K562 (cell line): ENCODE data around the gene FGF4. TPM values are rescaled to one million over a fixed set of nuclear protein-coding genes. Genes with fewer than 3 reads are reported as not detected.

ENCODE experiments used
- ATAC-seq: fragments of 200-7000 bp; cut with Tn5 transposase; 3 replicates; pipeline ENCODE4 v1.9.1; 2020; ENCODE audit warnings: moderate library complexity
- BruUV-seq: library from RNA; stranded (reverse); fragments of 400-500 nt; replicated peaks from 2 replicates; lab custom pipeline; 2021; lab: Mats Ljungman, UMichigan
- CTCF ChIA-PET: fragments of 300-600 bp; formaldehyde crosslinking; extraction: SDS; loops from one replicate; lab custom pipeline; 2021; ENCODE audit warnings: low intra/inter-chr PET ratio; lab: Yijun Ruan, JAX
- POLR2A ChIA-PET: fragments of 300-600, 350-650 bp; sonication (Branson Sonifier 250); formaldehyde crosslinking; extraction: SDS; loops from one replicate; lab custom pipeline; 2021; ENCODE audit warnings: antibody characterized with exemption, inconsistent platforms; lab: Yijun Ruan, JAX
- DNase-seq, 4 experiments: peaks; one replicate each; pipeline versions ENCODE4 v3.0.0 to v3.0.0-alpha.2; 2011 to 2018; ENCODE audit warnings: low spot score in 3 of 4, mixed read lengths in 3 of 4; ENCODE audit errors: extremely low read depth in 1 of 4
- FAIRE-seq: peaks from 2 replicates; lab custom pipeline; 2011; peaks lifted over from hg19 to GRCh38; lab: Jason Lieb, UNC
- H2AFZ ChIP-seq: 2 replicates; pipeline ENCODE4 v1.6.0; 2011; ENCODE audit warnings: low read depth, low read length, control low read depth, inconsistent platforms
- H3K27ac ChIP-seq: fragments of 200-600 bp; 3 replicates; pipeline ENCODE4 v1.8.0; 2011; ENCODE audit warnings: low read depth, mild to moderate bottlenecking, control low read depth, inconsistent platforms, low read length, moderate library complexity, mixed read lengths; ENCODE audit errors: extremely low read depth
- H3K27me3 ChIP-seq, 2 experiments: fragments of 300-600 bp in 1 of 2; 2 replicates in 1 of 2; 3 replicates in 1 of 2; pipeline versions ENCODE4 v1.6.0 to v1.8.0; 2011; ENCODE audit warnings: inconsistent platforms in 2 of 2, low read length in 2 of 2, mild to moderate bottlenecking in 1 of 2, mixed read lengths in 1 of 2, moderate library complexity in 1 of 2; ENCODE audit not compliant: control insufficient read depth in 2 of 2, insufficient read depth in 2 of 2
- H3K36me3 ChIP-seq: fragments of 300-600 bp; 3 replicates; pipeline ENCODE4 v1.8.0; 2011; ENCODE audit warnings: mild to moderate bottlenecking, low read length, inconsistent platforms; ENCODE audit not compliant: control insufficient read depth, insufficient read depth
- H3K4me1 ChIP-seq, 2 experiments: fragments of 200-600 bp in 1 of 2; replicated peaks in 1 of 2; 2 replicates in 1 of 2; 3 replicates in 1 of 2; pipeline versions ENCODE4 v1.5.1 to v1.8.0; 2011; ENCODE audit warnings: inconsistent platforms in 2 of 2, low read length in 2 of 2, mild to moderate bottlenecking in 1 of 2, mixed read lengths in 1 of 2, moderate library complexity in 1 of 2; ENCODE audit not compliant: control insufficient read depth in 2 of 2, insufficient read depth in 2 of 2
- H3K4me2 ChIP-seq: 2 replicates; pipeline ENCODE4 v1.6.1; 2011; ENCODE audit warnings: low read length, control low read depth, inconsistent platforms, mixed read lengths; ENCODE audit not compliant: insufficient read depth
- H3K4me3 ChIP-seq: fragments of 200-600 bp; sonication (generic), shearing (Covaris generic); 2 replicates; pipeline ENCODE4 v1.5.1; 2016; ENCODE audit warnings: control low read depth, inconsistent platforms
- H3K79me2 ChIP-seq: fragments of 200-600 bp; 3 replicates; pipeline ENCODE4 v1.8.0; 2011; ENCODE audit warnings: low read length, inconsistent platforms; ENCODE audit not compliant: control insufficient read depth, insufficient read depth
- H3K9ac ChIP-seq, 2 experiments: 2 replicates each; pipeline versions ENCODE4 v1.6.0 to v1.6.1; 2011; ENCODE audit warnings: low read depth in 2 of 2, low read length in 2 of 2, control low read depth in 1 of 2, inconsistent platforms in 1 of 2, mild to moderate bottlenecking in 1 of 2, mixed read lengths in 1 of 2; ENCODE audit not compliant: insufficient read depth in 1 of 2
- H3K9me1 ChIP-seq: one replicate; pipeline ENCODE4 v1.6.0; 2011; ENCODE audit warnings: inconsistent platforms, mild to moderate bottlenecking, low read length, moderate library complexity; ENCODE audit not compliant: control insufficient read depth, insufficient read depth
- H3K9me3 ChIP-seq: replicated peaks from 2 replicates; pipeline ENCODE4 v1.5.1; 2011; ENCODE audit warnings: low read depth, low read length, inconsistent platforms; ENCODE audit not compliant: control insufficient read depth, insufficient read depth
- H4K20me1 ChIP-seq: replicated peaks from 2 replicates; pipeline ENCODE4 v1.6.1; 2011; ENCODE audit warnings: low read length, inconsistent platforms, mixed read lengths; ENCODE audit not compliant: control insufficient read depth, insufficient read depth
- ATF1 ChIP-seq, 2 experiments: fragments of 450-650 bp in 1 of 2; IDR thresholded peaks; 2 replicates each; pipeline ENCODE4 v1.6.1; 2016; ENCODE audit warnings: missing compliant biosample characterization in 1 of 2, missing genetic modification characterization in 1 of 2
- CBFA2T2 ChIP-seq: fragments of 450-650 bp; conservative IDR thresholded peaks from 2 replicates; pipeline ENCODE4 v1.6.1; 2017; ENCODE audit warnings: mild to moderate bottlenecking
- HNRNPK ChIP-seq: fragments of 200-400 bp; formaldehyde crosslinking; IDR thresholded peaks from one replicate; pipeline ENCODE4 v1.6.1; 2018; ENCODE audit warnings: mild to moderate bottlenecking, low read depth, low read length; ENCODE audit not compliant: poor library complexity, severe bottlenecking
- STAT5B ChIP-seq: fragments of 250-450 bp; sonication (Bioruptor Pico); IDR thresholded peaks from 2 replicates; pipeline ENCODE4 v1.8.0; 2021; ENCODE audit warnings: mild to moderate bottlenecking, inconsistent platforms
- TEAD2 ChIP-seq: fragments of 450-650 bp; IDR thresholded peaks from 2 replicates; pipeline ENCODE4 v1.6.1; 2016; ENCODE audit warnings: missing genetic modification characterization, control low read depth, missing compliant biosample characterization
- USF2 ChIP-seq: sonication (generic); formaldehyde crosslinking; IDR thresholded peaks from 2 replicates; pipeline ENCODE4 v1.5.0; 2020; ENCODE audit warnings: missing genetic modification reagents
- ZBTB12 ChIP-seq: fragments of 250-450 bp; sonication (Bioruptor Pico); IDR thresholded peaks from 2 replicates; pipeline ENCODE4 v1.4.0; 2020
- ZBTB8A ChIP-seq: fragments of 450-650 bp; IDR thresholded peaks from 2 replicates; pipeline ENCODE4 v1.6.1; 2018; ENCODE audit warnings: mild to moderate bottlenecking, moderate library complexity; ENCODE audit not compliant: partially characterized antibody
- ZNF23 ChIP-seq: fragments of 250-450 bp; sonication (Bioruptor Pico); IDR thresholded peaks from 2 replicates; pipeline ENCODE4 v1.4.0; 2020; ENCODE audit warnings: mild to moderate bottlenecking
- ZNF232 ChIP-seq: sonication (generic); formaldehyde crosslinking; IDR thresholded peaks from 2 replicates; pipeline ENCODE4 v1.8.0; 2022; ENCODE audit warnings: mild to moderate bottlenecking, missing genetic modification reagents
- ZNF57 ChIP-seq: fragments of 450-650 bp; formaldehyde crosslinking; IDR thresholded peaks from 2 replicates; pipeline ENCODE4 v1.4.0; 2020; ENCODE audit warnings: mild to moderate bottlenecking, moderate library complexity
- WGBS: fragments of 100-300 bp; shearing (Covaris generic); methylation state at CpG from one replicate; pipeline ENCODE4 v1.1.6; 2016; ENCODE audit warnings: low coverage, mixed read lengths; ENCODE audit not compliant: insufficient coverage; ENCODE audit errors: missing lambda C conversion rate; 5-methylcytosine and 5-hydroxymethylcytosine counted together
- in situ Hi-C: fragments of 300-500 bp; cut with MboI; formaldehyde crosslinking; loops from 4 replicates; pipeline ENCODE4 v1.15.0; 2018; ENCODE audit warnings: inconsistent platforms, mixed read lengths
- intact Hi-C: fragments of 100-400 bp; cut with micrococcal nuclease; formaldehyde crosslinking; loops from 2 replicates; pipeline ENCODE4 v1.14.2; 2022
- polyA plus RNA-seq, 8 experiments: library from polyadenylated mRNA; depleted of rRNA in 4 of 8; stranded (reverse) in 5 of 8; unstranded in 3 of 8; fragments of >200 nt; fragmentation: Nextera tagmentation in 2 of 8; fragmentation: Illumina TruSeq in 1 of 8; extraction: Ambion mirVana in 2 of 8; extraction: Trizol in 1 of 8; gene quantifications; 2 replicates each; pipeline versions ENCODE4 v1.2.1 to v1.2.3, GENCODE V29; 2011 to 2014; ENCODE audit warnings: inconsistent platforms in 1 of 8, missing spikeins in 1 of 8
- total RNA-seq, 7 experiments: library from RNA; depleted of rRNA in 6 of 7; stranded (reverse); fragments of >200 nt in 6 of 7; fragmentation: Illumina TruSeq in 2 of 7; extraction: Trizol in 2 of 7; gene quantifications; 2 replicates each; pipeline versions ENCODE4 v1.2.1 to v1.2.3, GENCODE V29; 2011 to 2021; ENCODE audit warnings: low replicate concordance in 1 of 7
- TF ChIP-seq, protein P1 (sequence below), 2 experiments: fragments of 450-650 bp; IDR thresholded peaks; 2 replicates each; pipeline ENCODE4 v1.6.1; 2018; ENCODE audit warnings: mild to moderate bottlenecking in 2 of 2, low read depth in 1 of 2; ENCODE audit not compliant: partially characterized antibody in 2 of 2

Gene FGF4
- total and polyA plus RNA-seq, 9 of the 15 experiments (the other 6 are each of a cell fraction or from before 2014, with no cell fraction given) = not detected

GRCh38 chr11:69799582-69799981, 24.4 kb upstream of the FGF4 start (continued):
- TF ChIP-seq ZBTB12 (CRISPR knock-in tag) (no peak), CBFA2T2 (peak; percentile 49), HNRNPK (no peak), ZNF57 (CRISPR knock-in tag) (no peak), ATF1 (CRISPR knock-in tag; IDR thresholded peaks at IDR 0.05) (no peak), ATF1 (tag; IDR thresholded peaks at IDR 0.05) (peak; percentile 33; the same call in 1 of the 2 replicates), USF2 (CRISPR knock-in tag) (peak; percentile 98)

DNA sequence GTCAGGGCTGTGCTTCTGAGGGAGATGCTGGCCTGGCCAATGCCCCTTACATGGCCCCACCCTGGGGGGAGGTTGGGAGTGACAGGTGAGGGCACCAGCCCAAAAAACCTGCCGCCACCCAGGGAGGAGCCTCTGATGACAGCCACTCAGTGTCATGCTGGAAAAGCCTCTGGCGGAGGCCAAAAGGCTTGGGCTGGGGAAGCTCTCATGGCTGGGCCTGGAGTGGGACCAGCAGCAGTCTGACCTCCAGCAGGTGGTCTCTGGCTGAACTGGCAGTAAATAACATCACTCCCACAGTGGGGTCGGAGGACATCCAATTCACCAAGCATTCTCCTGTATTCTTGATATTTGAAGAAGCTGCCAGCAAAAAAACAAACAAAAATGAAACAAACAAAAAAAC, 24.0 kb upstream of the FGF4 start:
- Histone ChIP-seq H3K27me3 (peaks cover 2 to 24% of the 10 kb centered on the region in 2 experiments; a peak in 3 of 5 replicates), H3K36me3 (no peaks in the 10 kb centered on the region), H3K4me1 (peaks cover 0 to 3% of the 10 kb centered on the region in 2 experiments; a peak in 2 of 5 replicates), H4K20me1 (no peaks in the 10 kb centered on the region; the same call in 1 of the 2 replicates), H3K27ac (no peak overlapping the region), H3K9me3 (no peaks in the 10 kb centered on the region), H2AFZ (no peak overlapping the region), H3K4me3 (no peak overlapping the region), H3K4me2 (no peak overlapping the region), H3K9me1 (no peaks in the 10 kb centered on the region), H3K9ac (no peak overlapping the region), H3K79me2 (no peaks in the 10 kb centered on the region)
- in situ Hi-C loops (loop anchor here (5.0 kb wide), 1 partner anchor 107 kb away; no protein-coding TSS in a partner anchor), intact Hi-C loops (loop anchor here (5.0 kb wide), 1 partner anchor 97 kb away; the partner anchor contains the start of gene FGF19)
- 41% methylated on average over 3 of the region's 3 CpGs for WGBS
- CTCF ChIA-PET = no interaction called here
- no TSS peak for BruUV-seq
- ATAC-seq (no peak), FAIRE-seq (no peak), DNase-seq (no peak)
- POLR2A ChIA-PET = interaction anchor here (1.0 to 1.1 kb wide), 2 partner anchors 11 to 50 kb away, joined by 4 read pairs; no protein-coding TSS in a partner anchor
- TF ChIP-seq, protein P1, sequence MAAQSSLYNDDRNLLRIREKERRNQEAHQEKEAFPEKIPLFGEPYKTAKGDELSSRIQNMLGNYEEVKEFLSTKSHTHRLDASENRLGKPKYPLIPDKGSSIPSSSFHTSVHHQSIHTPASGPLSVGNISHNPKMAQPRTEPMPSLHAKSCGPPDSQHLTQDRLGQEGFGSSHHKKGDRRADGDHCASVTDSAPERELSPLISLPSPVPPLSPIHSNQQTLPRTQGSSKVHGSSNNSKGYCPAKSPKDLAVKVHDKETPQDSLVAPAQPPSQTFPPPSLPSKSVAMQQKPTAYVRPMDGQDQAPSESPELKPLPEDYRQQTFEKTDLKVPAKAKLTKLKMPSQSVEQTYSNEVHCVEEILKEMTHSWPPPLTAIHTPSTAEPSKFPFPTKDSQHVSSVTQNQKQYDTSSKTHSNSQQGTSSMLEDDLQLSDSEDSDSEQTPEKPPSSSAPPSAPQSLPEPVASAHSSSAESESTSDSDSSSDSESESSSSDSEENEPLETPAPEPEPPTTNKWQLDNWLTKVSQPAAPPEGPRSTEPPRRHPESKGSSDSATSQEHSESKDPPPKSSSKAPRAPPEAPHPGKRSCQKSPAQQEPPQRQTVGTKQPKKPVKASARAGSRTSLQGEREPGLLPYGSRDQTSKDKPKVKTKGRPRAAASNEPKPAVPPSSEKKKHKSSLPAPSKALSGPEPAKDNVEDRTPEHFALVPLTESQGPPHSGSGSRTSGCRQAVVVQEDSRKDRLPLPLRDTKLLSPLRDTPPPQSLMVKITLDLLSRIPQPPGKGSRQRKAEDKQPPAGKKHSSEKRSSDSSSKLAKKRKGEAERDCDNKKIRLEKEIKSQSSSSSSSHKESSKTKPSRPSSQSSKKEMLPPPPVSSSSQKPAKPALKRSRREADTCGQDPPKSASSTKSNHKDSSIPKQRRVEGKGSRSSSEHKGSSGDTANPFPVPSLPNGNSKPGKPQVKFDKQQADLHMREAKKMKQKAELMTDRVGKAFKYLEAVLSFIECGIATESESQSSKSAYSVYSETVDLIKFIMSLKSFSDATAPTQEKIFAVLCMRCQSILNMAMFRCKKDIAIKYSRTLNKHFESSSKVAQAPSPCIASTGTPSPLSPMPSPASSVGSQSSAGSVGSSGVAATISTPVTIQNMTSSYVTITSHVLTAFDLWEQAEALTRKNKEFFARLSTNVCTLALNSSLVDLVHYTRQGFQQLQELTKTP (IDR thresholded peaks at IDR 0.05; ENCODE audit: low read depth in 1 of 2, partially characterized antibody in 2 of 2) = no peak
- TF ChIP-seq ZBTB8A (no peak), TEAD2 (tag) (no peak), STAT5B (CRISPR knock-in tag) (no peak), ZNF232 (CRISPR knock-in tag) (no peak), ZNF23 (no peak)
